ENCODE data around the gene KCNK6.

DNA sequence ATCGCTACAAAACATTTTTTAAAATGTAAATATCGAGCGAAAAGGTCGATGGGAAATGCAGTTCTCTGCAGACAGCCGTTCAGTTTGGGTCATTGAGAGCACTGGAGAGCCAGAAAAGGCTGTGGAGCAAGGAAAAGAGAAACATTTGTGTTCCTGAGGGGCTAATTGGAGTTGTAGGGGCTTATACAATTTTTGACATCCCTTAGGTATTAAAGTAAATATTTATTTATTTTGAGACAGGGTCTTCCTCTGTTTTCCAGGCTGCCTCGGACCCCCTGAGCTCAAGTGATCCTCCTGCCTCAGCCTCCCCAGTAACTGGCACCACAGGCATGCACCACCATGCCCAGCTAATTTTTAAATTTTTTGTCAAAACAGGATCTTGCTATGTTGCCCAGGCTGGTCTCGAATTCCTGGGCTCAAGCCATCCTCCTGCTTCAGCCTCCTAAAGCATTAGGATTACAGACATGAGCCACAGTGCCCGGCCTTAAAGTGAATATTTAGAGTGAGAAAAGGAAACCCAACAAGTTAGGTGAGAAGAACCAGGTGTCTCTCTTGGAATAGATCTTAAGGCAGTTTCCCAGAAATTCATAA is 3.1 kb upstream of the KCNK6 start:
- TF ChIP-seq, protein P1, sequence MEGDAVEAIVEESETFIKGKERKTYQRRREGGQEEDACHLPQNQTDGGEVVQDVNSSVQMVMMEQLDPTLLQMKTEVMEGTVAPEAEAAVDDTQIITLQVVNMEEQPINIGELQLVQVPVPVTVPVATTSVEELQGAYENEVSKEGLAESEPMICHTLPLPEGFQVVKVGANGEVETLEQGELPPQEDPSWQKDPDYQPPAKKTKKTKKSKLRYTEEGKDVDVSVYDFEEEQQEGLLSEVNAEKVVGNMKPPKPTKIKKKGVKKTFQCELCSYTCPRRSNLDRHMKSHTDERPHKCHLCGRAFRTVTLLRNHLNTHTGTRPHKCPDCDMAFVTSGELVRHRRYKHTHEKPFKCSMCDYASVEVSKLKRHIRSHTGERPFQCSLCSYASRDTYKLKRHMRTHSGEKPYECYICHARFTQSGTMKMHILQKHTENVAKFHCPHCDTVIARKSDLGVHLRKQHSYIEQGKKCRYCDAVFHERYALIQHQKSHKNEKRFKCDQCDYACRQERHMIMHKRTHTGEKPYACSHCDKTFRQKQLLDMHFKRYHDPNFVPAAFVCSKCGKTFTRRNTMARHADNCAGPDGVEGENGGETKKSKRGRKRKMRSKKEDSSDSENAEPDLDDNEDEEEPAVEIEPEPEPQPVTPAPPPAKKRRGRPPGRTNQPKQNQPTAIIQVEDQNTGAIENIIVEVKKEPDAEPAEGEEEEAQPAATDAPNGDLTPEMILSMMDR (IDR thresholded peaks at IDR 0.05): no peak
- no peak for TF ChIP-seq POLR2A (IDR thresholded peaks at IDR 0.05)

All from stomach (tissue), 4 donors.